HG03103 (cell line): ENCODE measurements around the gene PAX3.

Source experiments
- ATAC-seq: cut with Tn5 transposase; IDR thresholded peaks from one replicate; pipeline ENCODE4 v1.9.1; 2021; ENCODE audit warnings: low read depth; ENCODE audit not compliant: unreplicated experiment

PAX3 gene

DNA sequence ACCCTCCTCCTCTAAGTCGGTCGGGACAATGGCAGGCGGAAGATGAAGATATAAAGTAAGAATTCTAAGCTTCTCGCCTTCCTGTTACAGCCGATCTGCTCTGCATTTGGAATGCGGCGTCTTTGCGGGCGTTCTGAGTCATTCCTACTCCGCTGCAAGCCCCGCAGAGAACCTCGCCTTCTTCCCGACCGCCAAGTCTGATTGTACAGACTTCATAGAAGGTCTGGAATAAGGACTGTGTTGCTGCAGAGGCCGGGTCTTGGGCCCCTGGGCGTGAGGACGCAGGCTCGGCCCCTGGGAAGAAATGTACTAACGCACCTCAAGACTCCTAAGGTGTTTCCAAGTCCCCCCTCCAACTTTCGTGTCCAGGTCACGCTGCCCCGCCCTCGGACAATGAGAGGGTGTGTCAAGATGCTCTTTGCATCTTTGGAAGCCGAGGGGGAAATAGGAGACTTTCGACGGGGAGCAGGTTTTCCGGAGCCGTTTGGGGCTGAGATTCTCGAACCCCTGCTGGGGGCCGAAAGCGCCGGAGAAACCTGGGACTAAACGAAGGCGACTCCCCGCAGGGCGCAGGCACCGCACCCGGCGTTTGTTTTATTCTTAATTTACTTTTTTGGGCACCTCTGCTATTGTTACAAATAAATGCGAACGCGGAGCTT is 12.7 kb upstream of the PAX3 start:
- no peak for ATAC-seq

DNA sequence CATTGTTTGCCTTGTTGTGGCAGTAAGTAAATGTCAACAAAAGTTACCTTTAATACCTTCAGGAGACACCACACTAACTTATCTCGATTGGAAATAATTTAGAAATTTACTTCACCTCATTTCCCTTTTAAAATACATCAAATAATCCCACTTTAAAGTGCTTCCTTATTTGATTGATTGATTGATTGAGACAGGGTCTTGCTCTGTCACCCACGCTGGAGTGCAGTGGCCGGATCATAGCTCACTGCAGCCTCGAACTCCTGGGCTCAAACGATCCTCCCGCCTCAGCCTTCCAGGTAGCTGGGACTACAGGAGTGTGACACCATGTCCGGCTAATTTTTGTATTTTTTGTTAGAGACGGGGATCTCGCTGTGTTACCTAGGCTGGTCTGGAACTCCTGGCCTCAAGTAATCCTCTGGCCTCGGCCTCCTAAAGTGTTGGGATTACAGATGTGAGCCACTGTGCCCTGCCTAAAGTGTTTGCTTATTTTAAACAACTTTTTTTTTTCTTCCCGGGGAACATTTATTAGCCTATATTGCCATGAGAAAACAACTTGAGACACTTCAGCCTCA is 12.0 kb upstream of the PAX3 start:
- ATAC-seq: no peak

DNA sequence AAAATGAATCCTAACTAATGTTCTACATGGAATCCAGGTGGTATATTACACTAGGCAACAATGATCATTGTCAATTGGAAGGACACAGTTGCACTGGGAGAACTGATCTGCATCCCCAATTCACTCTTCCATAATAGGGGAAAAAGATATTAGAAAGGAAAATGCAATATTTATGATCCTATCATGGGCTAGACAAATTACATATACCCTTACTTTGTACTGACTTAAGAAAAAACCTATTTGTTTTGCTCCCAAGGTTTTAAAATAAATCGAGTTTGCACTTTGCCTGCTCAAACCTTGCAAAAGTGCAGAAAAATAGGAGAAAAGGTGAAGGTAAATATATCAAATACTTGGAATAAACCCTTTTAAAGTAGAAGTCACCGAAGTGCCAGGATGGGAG is 11.0 kb upstream of the PAX3 start:
- ATAC-seq: no peak

DNA sequence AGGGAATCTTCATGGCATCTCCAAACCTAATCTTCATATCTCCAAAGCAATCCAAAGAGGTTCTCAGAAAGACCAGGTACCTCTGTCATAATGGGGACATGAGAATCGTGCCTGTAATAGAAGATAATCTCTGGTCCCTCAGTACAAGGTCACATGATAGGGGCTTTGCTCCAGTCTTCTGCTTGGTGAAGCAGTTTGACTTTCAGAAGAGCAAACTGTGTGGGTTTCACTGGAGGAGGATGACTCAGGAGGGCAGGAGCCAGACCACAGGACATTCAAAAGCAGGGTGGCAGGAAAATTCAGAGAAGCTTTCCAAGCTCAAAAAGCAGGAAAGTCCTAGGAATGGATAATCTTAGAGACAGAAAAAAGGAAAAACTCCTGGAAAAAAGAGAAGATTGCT is 10.6 kb upstream of the PAX3 start:
- ATAC-seq: no peak

DNA sequence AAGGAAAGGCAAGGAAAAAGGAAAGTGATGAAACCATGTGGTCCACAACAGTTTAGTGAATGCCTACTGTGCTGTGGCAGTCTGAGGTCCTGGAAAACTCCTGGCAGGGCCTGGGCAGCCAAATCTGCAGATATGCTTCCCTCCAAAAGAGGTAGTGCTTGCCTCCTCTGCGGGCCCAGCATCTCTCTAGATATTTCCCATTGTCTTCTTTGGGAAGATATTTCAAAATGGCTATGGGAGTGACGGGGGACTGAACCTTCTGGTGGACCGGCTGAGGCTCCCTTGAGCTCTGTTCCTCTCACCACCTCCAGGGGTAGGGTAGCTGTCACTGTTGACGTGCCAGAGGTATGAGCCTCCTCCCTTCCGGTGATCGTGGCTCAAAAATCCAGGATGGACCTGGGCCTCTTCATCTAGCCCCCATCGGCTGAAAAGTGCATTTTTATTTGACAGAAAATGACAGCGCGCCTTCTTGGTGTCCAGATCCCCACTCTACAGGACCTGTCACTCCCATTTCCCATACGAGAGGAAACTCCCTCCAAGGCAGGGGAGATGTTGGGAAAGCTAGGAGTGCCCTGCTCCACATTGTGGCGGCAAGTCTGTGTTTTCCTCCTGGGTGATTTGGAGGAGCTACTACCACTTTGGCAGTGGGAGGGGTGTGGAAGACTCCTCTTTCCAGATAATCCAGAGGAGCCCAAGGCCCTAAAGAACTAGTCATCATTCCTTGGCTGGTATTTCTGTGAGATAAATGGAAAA is 9.4 kb upstream of the PAX3 start:
- ATAC-seq: no peak

DNA sequence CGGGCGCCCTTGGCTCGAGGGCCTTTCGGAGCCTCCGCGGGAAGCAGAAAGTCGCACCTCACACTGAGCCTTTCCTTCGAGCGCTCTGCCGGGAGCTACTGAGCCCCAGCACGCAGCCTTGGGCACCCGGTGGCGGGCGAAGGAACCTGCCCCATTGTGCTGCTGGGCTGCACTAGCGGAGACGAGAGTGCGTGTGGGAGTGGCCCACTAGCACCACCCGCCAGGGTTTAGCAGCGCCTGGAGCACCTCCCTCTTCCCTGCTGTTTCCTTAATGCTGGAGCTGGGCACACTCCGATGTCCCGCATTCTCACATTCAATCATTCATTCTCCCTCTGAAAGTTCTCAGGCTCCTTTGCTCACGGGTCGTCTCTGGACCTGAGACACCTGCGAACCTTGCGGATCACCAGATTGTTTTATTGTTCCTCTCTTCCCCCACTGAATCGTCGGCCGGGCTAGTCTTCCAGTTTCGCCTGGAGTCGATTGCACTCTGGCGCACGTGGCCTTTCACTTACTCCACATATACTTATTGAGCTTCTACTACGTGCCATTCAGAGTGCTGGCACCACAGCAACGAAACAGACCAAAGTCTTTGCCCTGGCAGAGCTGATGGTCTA is 8.5 kb upstream of the PAX3 start:
- no peak for ATAC-seq

DNA sequence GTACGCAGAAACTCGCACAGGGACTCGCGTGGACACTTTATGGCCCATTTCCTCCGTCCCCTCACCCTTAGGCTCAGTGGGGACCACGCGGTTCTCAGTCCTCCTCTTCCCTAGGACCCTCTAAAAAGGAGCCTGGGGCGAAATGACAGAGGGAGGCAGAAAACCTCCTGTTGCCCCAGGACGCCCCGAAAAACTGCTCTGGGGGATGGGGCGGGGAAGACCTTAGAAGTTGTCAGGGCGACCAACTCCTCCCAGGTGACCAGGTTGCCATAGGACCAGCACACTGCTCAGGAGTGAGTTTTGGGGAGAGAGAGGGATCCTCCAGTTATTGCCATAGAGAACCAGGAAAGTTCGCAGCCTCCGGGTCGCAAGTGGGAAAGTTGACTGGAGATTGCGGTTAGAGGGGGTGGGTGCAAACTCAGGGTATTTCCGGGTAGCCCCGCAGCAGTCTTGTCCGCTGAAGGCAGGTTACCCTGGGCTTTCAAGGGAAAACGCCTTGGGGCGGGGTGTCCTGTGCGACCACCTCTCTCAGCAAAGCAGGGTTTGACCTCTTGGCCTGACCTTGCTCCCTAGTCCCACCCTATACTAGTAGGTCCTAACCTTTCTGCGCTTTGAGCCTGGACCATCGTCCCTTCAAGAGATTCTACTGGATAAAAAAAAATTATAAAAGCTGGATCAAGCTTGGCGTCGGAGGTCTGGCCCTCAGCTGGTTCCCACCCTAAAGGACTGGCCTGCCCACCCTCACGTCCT is 7.8 kb upstream of the PAX3 start:
- ATAC-seq: no peak

DNA sequence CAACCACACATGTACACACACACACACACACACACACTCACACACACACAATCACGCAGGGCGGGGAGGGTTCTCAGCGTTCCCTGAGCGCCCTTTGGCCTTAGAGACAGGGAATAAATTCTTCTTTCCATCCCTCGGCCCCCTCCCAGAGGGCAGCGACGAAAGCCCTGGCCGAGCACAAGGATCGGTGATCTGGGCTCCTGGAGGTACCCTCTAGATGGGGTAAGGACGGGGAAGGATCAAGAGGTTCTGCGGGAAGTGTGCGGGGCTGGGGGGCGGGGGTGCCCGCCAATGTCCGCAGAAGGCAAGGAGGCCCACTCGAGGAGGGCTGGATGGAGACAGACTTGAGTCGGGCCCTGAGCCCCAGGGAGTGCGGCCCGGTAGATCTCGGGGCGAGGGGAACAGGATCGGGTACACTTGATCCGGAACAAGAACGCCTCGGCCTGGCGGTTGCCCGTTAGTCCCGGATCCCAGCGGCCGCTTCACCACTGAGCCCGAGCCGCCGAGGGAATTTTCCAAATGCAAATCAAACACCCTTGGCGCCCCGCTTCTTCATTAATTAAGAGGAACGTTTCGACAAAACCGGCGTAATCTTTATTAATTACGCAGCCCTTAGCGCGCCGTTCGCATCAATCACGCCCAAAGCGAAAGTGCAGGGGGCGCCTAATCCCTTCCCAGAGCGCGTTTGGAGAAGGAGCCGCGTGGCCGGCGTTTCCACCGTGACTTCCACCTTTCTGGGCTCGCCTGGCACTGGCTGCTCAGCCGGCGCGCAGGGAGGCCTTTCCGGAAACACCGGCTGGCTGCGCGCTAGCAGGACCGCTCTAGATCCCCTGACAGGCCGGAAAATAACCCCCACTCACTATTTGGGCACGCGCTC is 7.0 kb upstream of the PAX3 start:
- ATAC-seq: no peak

DNA sequence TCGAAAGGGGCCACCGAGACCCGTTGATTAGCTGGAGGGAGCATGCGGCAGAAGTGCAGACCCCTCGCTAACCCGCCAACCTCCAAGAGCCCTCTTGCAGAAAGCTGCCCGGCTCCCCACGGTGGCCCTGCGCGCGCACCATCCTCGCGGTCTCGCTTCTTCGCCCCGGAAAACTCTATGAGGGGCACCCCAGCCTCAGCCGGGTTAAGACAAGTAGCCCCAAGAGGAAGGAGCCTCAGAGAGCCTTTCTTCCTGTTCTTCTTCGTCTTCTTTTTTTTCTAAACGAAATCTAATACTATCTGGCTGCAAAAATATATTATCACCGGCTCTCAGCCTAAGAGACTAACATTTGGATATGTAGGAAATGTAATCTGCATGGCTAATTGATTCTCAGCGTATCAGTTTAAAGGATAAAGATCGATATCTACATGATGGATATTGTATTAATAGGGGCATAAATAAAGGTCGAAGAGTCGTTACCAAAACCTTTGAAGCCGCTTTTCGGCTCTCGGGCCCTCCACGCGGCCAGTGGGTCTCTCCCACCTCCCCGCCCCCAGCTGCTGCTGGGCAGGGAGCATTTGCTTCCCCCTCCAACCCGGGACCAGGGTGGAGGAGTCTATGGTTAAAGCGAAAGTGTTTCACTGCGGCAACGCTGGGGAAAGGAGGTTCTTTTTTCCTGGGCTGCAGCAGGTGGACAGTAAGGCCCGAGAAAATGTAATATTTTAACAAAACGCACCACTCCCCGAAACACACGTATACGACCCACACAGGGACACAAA is 6.1 kb upstream of the PAX3 start:
- ATAC-seq: no peak

DNA sequence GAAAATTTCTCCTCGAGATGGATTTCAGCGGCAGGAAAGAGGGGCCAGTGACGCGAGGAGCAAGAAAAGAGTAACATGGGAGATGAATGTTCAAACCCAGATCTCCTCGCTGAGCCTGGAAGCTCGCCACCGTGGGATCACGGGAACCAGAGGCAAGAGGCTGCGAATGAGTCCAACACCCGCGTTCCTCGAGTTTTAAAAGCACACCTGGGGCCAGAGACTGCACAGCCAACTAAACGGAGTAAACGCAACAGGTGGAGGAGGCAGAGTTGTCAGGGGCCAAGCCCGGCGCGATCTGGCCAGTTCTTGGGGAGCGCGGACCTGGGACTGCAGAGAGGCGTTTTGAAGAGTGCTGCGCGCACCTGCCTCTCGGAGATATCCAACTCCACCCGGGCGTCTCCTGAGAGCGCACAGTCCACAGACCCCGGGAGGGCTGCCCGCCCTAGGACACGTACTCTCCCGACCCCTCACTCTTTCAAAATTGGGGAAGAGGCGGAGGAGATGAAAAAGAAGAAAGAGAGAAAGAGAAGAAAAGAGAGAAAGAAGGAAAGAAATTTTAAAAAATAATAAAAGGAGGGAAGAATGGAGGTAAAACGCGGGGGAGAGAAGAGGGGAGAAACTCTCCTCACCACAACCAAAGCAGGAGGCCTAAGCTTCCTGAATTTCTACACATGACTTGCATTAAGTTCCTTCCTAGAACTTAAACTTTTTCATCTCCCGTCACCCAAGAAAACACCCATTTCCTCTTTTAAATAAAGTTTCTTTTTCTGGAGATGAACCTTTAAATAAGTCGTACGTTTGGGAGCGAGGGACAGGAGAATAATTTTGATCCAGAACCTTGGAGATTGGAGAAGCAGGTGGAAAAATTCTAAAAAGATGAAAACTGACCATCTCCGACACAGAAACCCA is 5.3 kb upstream of the PAX3 start:
- ATAC-seq: no peak

DNA sequence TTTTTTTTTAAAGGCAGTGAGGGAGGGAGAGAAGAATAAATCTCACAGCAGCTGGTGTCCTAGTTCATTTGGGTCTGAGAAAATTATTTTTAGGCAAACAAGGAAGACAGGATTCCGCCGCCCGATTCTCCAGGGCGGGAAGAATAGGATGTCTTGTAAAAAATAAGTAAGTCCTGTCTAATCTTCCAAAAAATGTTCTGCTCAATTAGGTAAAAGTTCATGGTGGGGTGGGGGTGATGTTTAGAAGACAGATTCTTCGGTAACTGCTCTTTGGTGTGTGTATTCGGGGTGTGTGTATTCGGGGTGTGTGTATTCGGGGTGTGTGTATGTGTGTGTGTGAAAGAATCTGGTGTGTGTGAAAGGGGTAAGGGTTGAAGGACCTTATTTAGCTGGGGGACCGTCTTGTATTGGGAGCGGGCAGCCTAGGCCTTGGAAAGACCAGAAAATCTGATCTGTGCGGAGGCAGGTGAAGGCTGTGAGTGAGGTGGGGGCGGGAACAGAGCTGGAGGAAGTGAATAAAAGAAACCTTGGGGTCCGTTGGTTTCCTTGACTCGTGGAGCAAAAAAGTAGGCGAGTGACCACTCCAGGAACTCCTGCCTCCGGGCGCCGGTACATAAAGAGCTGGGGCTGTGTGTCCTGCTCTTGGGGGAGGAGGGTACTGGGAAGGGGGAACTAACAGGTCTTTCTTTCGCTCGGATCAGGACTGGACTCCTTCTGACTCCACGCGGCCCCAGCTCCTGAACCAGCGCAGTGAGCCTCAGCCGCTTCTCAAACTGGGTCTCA is 4.4 kb upstream of the PAX3 start:
- no peak for ATAC-seq

DNA sequence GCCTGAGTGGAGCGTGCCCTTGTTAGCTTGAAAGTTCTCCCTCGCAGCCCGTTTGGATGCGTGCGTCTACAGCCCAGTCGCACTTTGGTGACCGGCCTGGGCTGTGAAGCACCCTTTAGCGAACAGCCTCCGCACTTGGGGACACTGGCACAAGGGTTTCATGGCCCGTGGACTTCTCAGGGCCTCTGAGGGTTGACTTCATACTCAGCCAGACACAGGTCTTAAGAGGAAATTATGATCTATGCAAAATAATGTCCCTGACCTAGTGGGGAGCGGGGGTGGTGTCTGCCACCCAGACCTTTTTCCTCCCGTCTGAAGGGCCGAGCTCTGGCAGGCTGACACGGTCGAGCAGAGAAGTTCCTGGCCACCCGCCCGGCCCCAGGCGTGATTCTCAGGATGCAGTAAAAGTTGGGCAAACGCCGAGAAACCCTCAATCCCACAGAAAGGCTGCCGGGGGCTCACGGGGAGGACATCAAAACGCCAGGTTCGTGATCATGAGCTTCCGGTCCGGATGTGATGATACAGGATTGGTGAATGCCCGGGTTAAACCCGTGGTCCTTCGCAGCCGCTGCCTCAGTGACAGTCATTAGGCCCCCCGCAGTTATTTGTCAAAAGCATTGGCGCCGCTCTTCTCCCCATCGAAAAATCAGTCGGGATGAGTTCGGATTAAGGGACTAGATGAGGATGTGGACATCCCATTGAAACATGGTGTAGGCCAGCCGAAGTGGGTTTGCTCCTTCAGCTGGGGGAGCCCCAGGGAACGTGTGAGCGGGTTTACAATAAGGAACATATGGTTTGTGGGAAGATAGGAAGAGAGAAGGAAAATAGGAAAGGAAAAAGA is 3.6 kb upstream of the PAX3 start:
- no peak for ATAC-seq

DNA sequence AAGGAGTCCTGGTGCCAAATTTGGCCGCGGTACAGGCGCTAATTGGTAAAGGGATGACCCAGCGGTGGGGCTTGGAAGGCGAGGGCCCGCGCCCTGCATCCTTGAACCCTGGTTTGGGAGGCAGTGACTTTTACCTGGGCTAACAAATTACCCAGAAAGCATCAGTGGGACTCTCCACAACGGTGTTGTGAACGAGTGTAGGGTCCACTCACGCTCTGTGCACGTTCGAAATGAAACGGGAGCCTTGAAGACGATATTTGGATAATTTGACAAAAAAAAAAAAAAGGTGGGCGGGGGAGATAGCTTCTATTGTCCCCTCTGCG is 3.0 kb upstream of the PAX3 start:
- ATAC-seq: no peak

DNA sequence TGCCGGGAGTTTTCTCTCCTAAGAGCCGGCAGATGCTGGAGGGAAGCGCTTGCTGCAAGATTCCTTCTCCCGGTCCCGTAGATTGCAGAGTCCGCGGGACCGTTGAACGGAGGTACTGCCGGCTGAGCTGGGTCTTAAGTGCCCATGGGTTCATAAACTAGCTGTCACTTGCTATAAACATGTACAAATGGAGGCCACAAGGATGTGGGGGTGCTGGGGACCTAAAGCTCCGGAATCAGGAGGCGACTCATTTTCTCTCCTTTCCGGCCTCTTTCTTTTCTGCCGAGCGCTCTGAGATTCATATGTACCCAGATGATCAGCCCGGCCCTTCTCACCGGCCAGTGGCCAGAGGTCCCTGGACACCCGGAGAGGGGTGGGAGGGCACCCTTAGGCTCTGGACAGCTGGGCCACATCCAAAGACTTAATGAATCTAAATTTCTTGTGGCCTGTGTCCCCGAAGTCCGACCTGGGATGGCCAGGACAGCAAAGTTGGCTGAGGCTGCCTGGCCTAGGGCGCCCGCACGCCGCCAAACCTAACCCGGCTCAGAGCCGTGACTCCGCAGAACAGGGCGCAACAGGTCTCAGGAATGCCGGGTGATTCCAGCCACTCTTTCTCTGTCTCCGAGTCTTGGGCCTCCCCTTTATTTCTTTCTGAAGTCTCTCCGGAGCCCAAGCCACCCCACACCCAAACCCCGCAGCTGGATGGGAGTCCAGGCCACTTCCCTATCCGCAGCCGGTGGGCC is 2.4 kb upstream of the PAX3 start:
- ATAC-seq: no peak

DNA sequence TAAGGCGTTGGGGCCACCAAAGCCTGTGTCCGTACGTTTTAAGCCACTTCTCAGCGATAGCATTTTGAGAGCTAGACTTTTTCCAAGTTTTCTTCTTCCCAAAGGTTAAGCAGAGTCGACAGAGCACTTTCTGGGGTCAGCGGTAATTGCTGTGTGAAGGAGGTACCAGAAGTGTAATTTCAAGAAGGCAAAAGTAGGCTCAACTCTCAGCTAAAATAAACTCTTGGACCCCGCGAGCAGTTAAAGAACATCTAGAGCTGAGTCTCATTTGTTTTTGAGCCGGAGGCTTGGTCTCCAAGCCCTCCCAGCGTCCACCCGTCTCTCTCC is 1.9 kb upstream of the PAX3 start:
- ATAC-seq: no peak
